ENCODE results near the gene IGFN1.

The IGFN1 gene

DNA sequence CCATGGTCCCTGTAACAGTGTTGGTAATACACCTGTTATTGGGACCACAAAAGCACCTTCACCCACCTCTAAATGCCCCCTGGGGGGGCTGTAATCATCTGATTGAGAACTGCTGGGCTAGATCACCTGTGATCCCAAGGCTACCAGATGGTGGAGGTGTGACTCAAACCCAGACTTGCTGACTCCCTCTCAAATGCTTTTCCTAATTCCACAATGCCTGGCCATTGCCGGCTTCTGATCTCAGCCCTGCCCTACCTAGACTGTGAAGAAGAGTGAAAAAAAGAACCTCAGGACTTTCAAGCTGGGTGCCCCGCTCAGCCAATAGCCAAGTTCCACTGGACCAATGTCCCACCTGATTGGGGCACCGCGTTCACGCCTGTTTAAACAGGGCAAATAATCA is 45.9 kb upstream of the IGFN1 start:
- TF ChIP-seq, protein P1, sequence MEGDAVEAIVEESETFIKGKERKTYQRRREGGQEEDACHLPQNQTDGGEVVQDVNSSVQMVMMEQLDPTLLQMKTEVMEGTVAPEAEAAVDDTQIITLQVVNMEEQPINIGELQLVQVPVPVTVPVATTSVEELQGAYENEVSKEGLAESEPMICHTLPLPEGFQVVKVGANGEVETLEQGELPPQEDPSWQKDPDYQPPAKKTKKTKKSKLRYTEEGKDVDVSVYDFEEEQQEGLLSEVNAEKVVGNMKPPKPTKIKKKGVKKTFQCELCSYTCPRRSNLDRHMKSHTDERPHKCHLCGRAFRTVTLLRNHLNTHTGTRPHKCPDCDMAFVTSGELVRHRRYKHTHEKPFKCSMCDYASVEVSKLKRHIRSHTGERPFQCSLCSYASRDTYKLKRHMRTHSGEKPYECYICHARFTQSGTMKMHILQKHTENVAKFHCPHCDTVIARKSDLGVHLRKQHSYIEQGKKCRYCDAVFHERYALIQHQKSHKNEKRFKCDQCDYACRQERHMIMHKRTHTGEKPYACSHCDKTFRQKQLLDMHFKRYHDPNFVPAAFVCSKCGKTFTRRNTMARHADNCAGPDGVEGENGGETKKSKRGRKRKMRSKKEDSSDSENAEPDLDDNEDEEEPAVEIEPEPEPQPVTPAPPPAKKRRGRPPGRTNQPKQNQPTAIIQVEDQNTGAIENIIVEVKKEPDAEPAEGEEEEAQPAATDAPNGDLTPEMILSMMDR (IDR thresholded peaks at IDR 0.05; ENCODE audit: borderline replicate concordance, control extremely low read depth, extremely low read depth, insufficient read depth, missing control alignments) = no peak
- no peak for DNase-seq (ENCODE audit: low spot score)
- in situ Hi-C loops (cut with MboI; ENCODE audit: low sequenced_read_pairs, unreplicated experiment) = no loop called here

DNA sequence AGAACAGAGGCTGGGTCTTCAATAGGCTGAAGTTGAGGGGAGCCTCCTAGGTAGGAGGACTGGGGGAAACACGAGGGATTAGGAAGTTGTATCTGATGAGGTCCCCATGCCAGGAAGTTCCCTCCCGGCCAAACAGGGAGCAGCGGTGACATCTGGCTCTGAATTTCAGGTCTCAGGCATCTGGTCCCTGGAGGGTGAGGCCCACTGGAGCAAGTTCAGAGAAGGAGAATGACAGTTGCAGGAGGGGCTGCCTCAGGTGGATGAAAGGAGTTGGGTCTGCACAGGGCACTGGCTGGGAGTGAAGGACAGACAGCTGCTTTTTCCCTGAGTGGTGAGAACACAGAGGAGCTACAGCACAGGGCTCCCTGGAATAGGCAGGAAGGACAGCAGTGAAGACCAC is 45.5 kb upstream of the IGFN1 start:
- in situ Hi-C loops (cut with MboI; ENCODE audit: low sequenced_read_pairs, unreplicated experiment) = no loop called here
- no peak for DNase-seq (ENCODE audit: low spot score)
- TF ChIP-seq, protein P1 (IDR thresholded peaks at IDR 0.05; ENCODE audit: borderline replicate concordance, control extremely low read depth, extremely low read depth, insufficient read depth, missing control alignments) = no peak

DNA sequence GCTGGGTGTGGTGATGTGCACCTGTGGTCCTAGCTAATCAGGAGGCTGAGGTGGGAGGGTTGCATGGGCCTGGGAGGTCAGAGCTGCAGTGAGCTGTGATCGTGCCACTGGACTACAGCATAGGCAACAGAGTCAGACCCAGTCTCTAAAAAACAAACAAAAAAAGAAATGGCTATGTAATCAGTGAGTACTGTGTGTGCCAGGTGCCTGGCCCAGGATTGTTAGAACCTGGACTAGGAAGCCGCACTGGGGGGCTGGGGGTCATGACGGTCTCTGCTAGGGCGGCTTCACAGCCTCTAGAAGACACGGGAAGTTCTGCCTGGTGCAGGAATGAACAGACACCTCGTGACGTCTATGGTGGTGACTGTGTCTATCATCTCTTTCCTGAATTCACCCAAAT is 44.8 kb upstream of the IGFN1 start:
- DNase-seq (ENCODE audit: low spot score) = no peak
- in situ Hi-C loops (cut with MboI; ENCODE audit: low sequenced_read_pairs, unreplicated experiment) = no loop called here
- TF ChIP-seq, protein P1 (IDR thresholded peaks at IDR 0.05; ENCODE audit: borderline replicate concordance, control extremely low read depth, extremely low read depth, insufficient read depth, missing control alignments) = no peak

DNA sequence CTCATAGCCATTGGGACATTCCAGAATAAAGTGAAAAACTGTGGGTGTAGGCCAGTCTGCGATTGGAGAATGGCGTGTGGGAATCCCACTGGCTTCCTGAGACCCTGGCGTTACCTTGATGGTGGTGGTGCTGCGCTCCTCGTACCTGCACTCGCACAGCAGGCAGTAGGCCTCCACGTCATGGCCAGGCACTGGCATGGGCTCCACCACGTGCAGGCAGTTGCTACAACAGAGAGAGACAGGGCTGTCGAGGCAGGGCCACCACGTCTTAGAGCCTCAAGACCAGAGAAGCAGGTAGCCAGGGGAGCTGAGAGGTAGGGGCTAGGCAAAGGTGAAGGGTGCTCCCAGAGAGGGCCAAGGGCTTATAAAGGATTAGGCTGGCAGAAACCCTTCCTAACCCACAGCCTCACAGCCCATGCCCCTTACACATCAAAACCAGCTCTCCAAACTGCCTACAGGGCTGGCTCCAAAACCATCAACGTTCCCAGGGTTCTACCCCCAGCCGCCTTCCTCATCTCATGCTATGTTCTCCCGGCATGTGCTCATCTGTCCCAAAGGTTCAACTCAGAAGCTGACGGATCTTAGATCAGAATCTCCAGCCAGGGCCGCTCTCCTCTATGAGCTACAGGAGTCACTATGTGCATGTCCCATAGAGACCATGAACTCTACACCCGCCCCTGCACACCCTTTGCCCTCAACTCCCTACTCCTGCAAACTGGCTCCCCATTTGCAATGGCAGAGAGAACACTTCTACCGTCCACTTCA is 43.8 kb upstream of the IGFN1 start:
- TF ChIP-seq, protein P1 (IDR thresholded peaks at IDR 0.05; ENCODE audit: borderline replicate concordance, control extremely low read depth, extremely low read depth, insufficient read depth, missing control alignments) = no peak
- no peak for DNase-seq (ENCODE audit: low spot score)
- in situ Hi-C loops (cut with MboI; ENCODE audit: low sequenced_read_pairs, unreplicated experiment) = no loop called here

DNA sequence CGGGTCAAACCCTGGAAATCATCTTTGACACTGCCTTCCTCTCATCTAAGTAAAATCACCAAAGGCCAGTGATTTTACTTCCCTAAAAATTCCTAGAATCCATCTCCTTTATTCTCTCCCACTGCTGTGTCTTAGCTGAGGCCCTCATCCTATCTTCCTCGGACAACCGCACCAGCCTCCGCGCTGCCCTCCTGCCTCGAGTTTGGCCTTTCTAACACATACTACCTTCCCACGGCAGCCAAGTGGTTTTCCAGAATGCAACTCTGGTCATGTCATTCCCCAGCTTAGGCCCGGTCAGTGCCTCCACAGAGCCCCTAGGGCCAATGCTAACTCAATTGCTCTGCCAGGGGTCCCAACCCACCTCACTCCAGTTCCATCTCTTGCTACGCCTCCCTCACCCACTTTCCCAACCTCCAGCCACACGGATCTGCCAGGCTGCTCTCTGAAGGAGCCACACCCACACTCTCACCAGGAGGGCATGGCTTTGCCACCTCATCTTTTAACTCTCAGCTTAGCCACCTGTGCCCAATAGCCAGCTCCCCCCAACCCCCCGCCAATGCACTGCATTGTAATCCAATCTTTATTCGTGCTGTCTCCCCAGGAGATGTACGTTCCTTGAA is 43.1 kb upstream of the IGFN1 start:
- no peak for DNase-seq (ENCODE audit: low spot score)
- TF ChIP-seq, protein P1 (IDR thresholded peaks at IDR 0.05; ENCODE audit: borderline replicate concordance, control extremely low read depth, extremely low read depth, insufficient read depth, missing control alignments) = no peak
- in situ Hi-C loops (cut with MboI; ENCODE audit: low sequenced_read_pairs, unreplicated experiment) = no loop called here

DNA sequence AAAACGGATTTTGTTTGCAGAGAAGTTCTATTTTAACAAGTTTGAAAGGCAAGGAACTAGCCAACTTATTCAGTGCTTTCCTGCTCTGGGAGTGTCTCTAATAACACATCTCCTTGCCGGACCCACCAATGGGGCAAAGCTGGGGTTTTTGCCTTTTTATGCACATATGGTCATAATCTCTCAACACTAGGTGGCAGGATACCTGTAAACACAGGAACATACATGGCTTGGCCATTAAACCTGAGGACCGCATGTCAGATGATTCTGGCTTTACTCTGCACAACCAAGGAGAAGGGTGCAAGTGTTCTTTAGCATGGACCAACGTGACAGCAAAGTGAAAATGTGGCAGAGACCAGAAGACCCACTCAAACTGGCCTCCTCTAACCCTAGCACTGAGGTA is 41.2 kb upstream of the IGFN1 start:
- TF ChIP-seq, protein P1 (IDR thresholded peaks at IDR 0.05; ENCODE audit: borderline replicate concordance, control extremely low read depth, extremely low read depth, insufficient read depth, missing control alignments) = peak; percentile 19
- DNase-seq (ENCODE audit: low spot score) = peak; percentile 68
- in situ Hi-C loops (cut with MboI; ENCODE audit: low sequenced_read_pairs, unreplicated experiment) = no loop called here
